HCT116 (cell line): ENCODE measurements around the gene LGMN. TPM values are rescaled to one million over a fixed set of nuclear protein-coding genes. Genes with fewer than 3 reads are reported as not detected.

Experiments
- ATAC-seq: fragments of 200-7000 bp; cut with Tn5 transposase; 2 replicates; pipeline ENCODE4 v1.9.1; 2020; ENCODE audit warnings: mild to moderate bottlenecking, moderate library complexity
- BruUV-seq: library from RNA; stranded (reverse); fragments of 400-500 nt; replicated peaks from 2 replicates; lab custom pipeline; 2021; lab: Mats Ljungman, UMichigan
- CTCF ChIA-PET: fragments of 300-600 bp; sonication (Branson Sonifier 250); formaldehyde crosslinking; loops from one replicate; lab custom pipeline; 2021; ENCODE audit warnings: antibody characterized with exemption; lab: Charles Lee
- POLR2A ChIA-PET: fragments of 300-600, 350-600 bp; sonication (Branson Sonifier 250); formaldehyde crosslinking; loops from one replicate; lab custom pipeline; 2021; ENCODE audit warnings: antibody characterized with exemption; lab: Charles Lee
- RAD21 ChIA-PET, 2 experiments: fragments of 300-600 bp; sonication (Branson Sonifier 250); formaldehyde crosslinking; loops; one replicate each; lab custom pipeline; 2023; ENCODE audit warnings: low total read pairs in 2 of 2; ENCODE audit not compliant: uncharacterized antibody in 2 of 2, unreplicated experiment in 2 of 2, low non-redundant PET in 1 of 2; lab: Charles Lee
- DNase-seq: peaks from one replicate; pipeline ENCODE4 v3.0.0-alpha.2; 2010; ENCODE audit warnings: low read depth, low spot score
- H2AFZ ChIP-seq: fragments of 200-600 bp; shearing (Covaris generic), sonication (generic); 2 replicates; pipeline ENCODE4 v1.6.1; 2017; ENCODE audit warnings: low read depth, mixed run types, mixed read lengths, antibody characterized with exemption, low read length; ENCODE audit not compliant: poor library complexity, severe bottlenecking
- H3K27ac ChIP-seq: 2 replicates; pipeline ENCODE4 v1.5.1; 2012; ENCODE audit warnings: low read depth, low read length
- H3K27me3 ChIP-seq: fragments of 200-600 bp; sonication (generic); 2 replicates; pipeline ENCODE4 v1.6.1; 2016; ENCODE audit warnings: mixed run types, low read length, mixed read lengths; ENCODE audit not compliant: insufficient read depth
- H3K36me3 ChIP-seq, 2 experiments: fragments of 200-500 bp in 1 of 2; fragments of 200-600 bp in 1 of 2; sonication (Bioruptor generic) in 1 of 2; sonication (generic) in 1 of 2; 2 replicates each; pipeline versions ENCODE4 v1.5.1 to v1.6.1; 2014 to 2016; ENCODE audit warnings: low read length in 2 of 2, inconsistent platforms in 1 of 2, mixed read lengths in 1 of 2, mixed run types in 1 of 2; ENCODE audit not compliant: insufficient read depth in 2 of 2, control insufficient read depth in 1 of 2
- H3K4me1 ChIP-seq, 2 experiments: fragments of 200-600 bp in 1 of 2; sonication (generic) in 1 of 2; 2 replicates each; pipeline versions ENCODE4 v1.5.1 to v1.6.1; 2012 to 2017; ENCODE audit warnings: low read length in 2 of 2, inconsistent platforms in 1 of 2, mild to moderate bottlenecking in 1 of 2, mixed read lengths in 1 of 2, mixed run types in 1 of 2, moderate library complexity in 1 of 2; ENCODE audit not compliant: insufficient read depth in 2 of 2, control insufficient read depth in 1 of 2
- H3K4me2 ChIP-seq: fragments of 200-600 bp; sonication (generic); 2 replicates; pipeline ENCODE4 v1.6.1; 2017; ENCODE audit warnings: mixed run types, low read length, mixed read lengths
- H3K4me3 ChIP-seq, 2 experiments: fragments of 200-600 bp in 1 of 2; sonication (generic) in 1 of 2; replicated peaks in 1 of 2; 2 replicates each; pipeline ENCODE4 v1.5.1; 2011 to 2016; ENCODE audit warnings: low read length in 2 of 2, control low read depth in 1 of 2, low read depth in 1 of 2, mild to moderate bottlenecking in 1 of 2, mixed read lengths in 1 of 2, mixed run types in 1 of 2
- H3K79me2 ChIP-seq: fragments of 200-600 bp; sonication (generic); 2 replicates; pipeline ENCODE4 v1.6.1; 2017; ENCODE audit warnings: mild to moderate bottlenecking, mixed run types, low read length, moderate library complexity, mixed read lengths; ENCODE audit not compliant: insufficient read depth
- H3K9ac ChIP-seq: fragments of 200-600 bp; sonication (generic); 2 replicates; pipeline ENCODE4 v1.6.1; 2016; ENCODE audit warnings: low read length, mixed read lengths
- H3K9me2 ChIP-seq: fragments of 200-600 bp; sonication (generic), shearing (Covaris generic); 2 replicates; pipeline ENCODE4 v1.6.1; 2017; ENCODE audit warnings: mixed run types, mild to moderate bottlenecking, moderate library complexity; ENCODE audit not compliant: insufficient read depth
- H3K9me3 ChIP-seq, 2 experiments: fragments of 200-500 bp in 1 of 2; fragments of 200-600 bp in 1 of 2; sonication (Bioruptor generic) in 1 of 2; sonication (generic) in 1 of 2; 2 replicates each; pipeline ENCODE4 v1.6.1; 2014 to 2017; ENCODE audit warnings: low read length in 2 of 2, mixed read lengths in 2 of 2, inconsistent platforms in 1 of 2, low read depth in 1 of 2, mild to moderate bottlenecking in 1 of 2, mixed run types in 1 of 2, moderate library complexity in 1 of 2; ENCODE audit not compliant: control insufficient read depth in 1 of 2, insufficient read depth in 1 of 2
- H4K20me1 ChIP-seq: fragments of 200-600 bp; sonication (generic), shearing (Covaris generic); 2 replicates; pipeline ENCODE4 v1.6.1; 2017; ENCODE audit warnings: mixed run types, mild to moderate bottlenecking, moderate library complexity; ENCODE audit not compliant: insufficient read depth
- ATF3 ChIP-seq: IDR thresholded peaks from 2 replicates; pipeline ENCODE4 v1.6.1; 2012
- EGR1 ChIP-seq: IDR thresholded peaks from 2 replicates; pipeline ENCODE4 v1.6.1; 2012; ENCODE audit warnings: low read depth
- EZH2 ChIP-seq: fragments of 200-600 bp; sonication (generic); IDR thresholded peaks from 2 replicates; pipeline ENCODE4 v1.6.1; 2017; ENCODE audit warnings: antibody characterized with exemption, mixed run types
- EZH2phosphoT487 ChIP-seq: fragments of 200-600 bp; IDR thresholded peaks from 2 replicates; pipeline ENCODE4 v1.6.1; 2018; ENCODE audit warnings: antibody characterized with exemption, borderline replicate concordance
- JUND ChIP-seq: IDR thresholded peaks from 2 replicates; pipeline ENCODE4 v1.6.1; 2012
- MAX ChIP-seq: IDR thresholded peaks from 2 replicates; pipeline ENCODE4 v1.6.1; 2012
- POLR2A ChIP-seq: IDR thresholded peaks from 2 replicates; pipeline ENCODE4 v1.7.0; 2011; ENCODE audit warnings: borderline replicate concordance; ENCODE audit not compliant: insufficient read depth, insufficient read length; ENCODE audit errors: extremely low read depth
- SRF ChIP-seq: IDR thresholded peaks from 2 replicates; pipeline ENCODE4 v1.6.1; 2012; ENCODE audit warnings: low read depth
- YY1 ChIP-seq: IDR thresholded peaks from 2 replicates; pipeline ENCODE4 v1.6.1; 2011; ENCODE audit warnings: low read length, low read depth, moderate library complexity, mild to moderate bottlenecking; ENCODE audit not compliant: insufficient replicate concordance; ENCODE audit errors: extremely low read depth
- ZBTB33 ChIP-seq: IDR thresholded peaks from 2 replicates; pipeline ENCODE4 v1.6.1; 2011; ENCODE audit warnings: mild to moderate bottlenecking, low read length, moderate library complexity; ENCODE audit not compliant: insufficient replicate concordance; ENCODE audit errors: extremely low read depth
- ZFX ChIP-seq: fragments of 450-650 bp; IDR thresholded peaks from 2 replicates; pipeline ENCODE4 v1.6.1; 2017
- intact Hi-C: fragments of 100-400 bp; cut with micrococcal nuclease; formaldehyde crosslinking; loops from 2 replicates; pipeline ENCODE4 v1.10.0; 2022
- total RNA-seq: library from RNA; stranded (reverse); gene quantifications from one replicate; pipeline ENCODE4 v1.2.1, GENCODE V29; 2021; ENCODE audit not compliant: unreplicated experiment

The LGMN gene
- total RNA-seq, 1 experiment from 2014 or later = 44.9 TPM

GRCh38 chr14:92719890-92720323 lies 28.5 kb downstream of the LGMN start:
- DNase-seq = no peak
- H3K9me3 ChIP-seq = no peaks in the 10 kb centered on the region
- H3K4me2 ChIP-seq = no peak overlapping the region
- H3K9me2 ChIP-seq = no peaks in the 10 kb centered on the region
- H3K27ac ChIP-seq = 0 out of 2 replicates have a peak overlapping the region, but pooled peaks have one; percentile 22
- ATAC-seq = peak; percentile 60; the same call in 1 of the 2 replicates
- intact Hi-C loops = no loop called here
- ChIA-PET RAD21 (no interaction called here), CTCF (no interaction called here), POLR2A (no interaction called here)
- no peak overlapping the region for H3K9ac ChIP-seq
- no peaks in the 10 kb centered on the region for H3K27me3 ChIP-seq
- no peaks in the 10 kb centered on the region for H4K20me1 ChIP-seq
- H3K4me3 ChIP-seq = no peak overlapping the region
- BruUV-seq = no TSS peak
- H2AFZ ChIP-seq = no peak overlapping the region
- no peaks in the 10 kb centered on the region for H3K79me2 ChIP-seq
- H3K4me1 ChIP-seq = peaks cover 0 to 7% of the 10 kb centered on the region in 2 experiments; a peak in 2 of 4 replicates
- H3K36me3 ChIP-seq = 0 out of 4 replicates have a peak, but pooled peaks cover 0 to 3% of the 10 kb centered on the region in 2 experiments
- TF ChIP-seq ZFX = no peak
- TF ChIP-seq SRF = no peak
- TF ChIP-seq YY1 = no peak
- no peak for TF ChIP-seq POLR2A
- no peak for TF ChIP-seq EGR1
- TF ChIP-seq MAX = no peak
- no peak for TF ChIP-seq EZH2phosphoT487
- TF ChIP-seq, all 23 proteins: peak for 0

GRCh38 chr14:92719421-92719820 lies 29.0 kb downstream of the LGMN start:
- BruUV-seq = no TSS peak
- Histone ChIP-seq H3K36me3 (0 out of 4 replicates have a peak, but pooled peaks cover 0 to 3% of the 10 kb centered on the region in 2 experiments), H3K9me2 (no peaks in the 10 kb centered on the region), H3K27me3 (no peaks in the 10 kb centered on the region), H3K27ac (no peak overlapping the region), H2AFZ (no peak overlapping the region), H4K20me1 (no peaks in the 10 kb centered on the region), H3K9ac (no peak overlapping the region), H3K9me3 (no peaks in the 10 kb centered on the region), H3K79me2 (no peaks in the 10 kb centered on the region), H3K4me1 (peaks cover 0 to 7% of the 10 kb centered on the region in 2 experiments; a peak in 2 of 4 replicates), H3K4me3 (no peak overlapping the region), H3K4me2 (no peak overlapping the region)
- POLR2A ChIA-PET = no interaction called here
- intact Hi-C loops = no loop called here
- TF ChIP-seq ZBTB33 (no peak), ATF3 (no peak), EZH2 (no peak), JUND (no peak), POLR2A (no peak)
- RAD21 ChIA-PET = no interaction called here
- ATAC-seq (no peak), DNase-seq (no peak)
- CTCF ChIA-PET = no interaction called here
